Neural cell (in vitro differentiated cells): ENCODE results near the gene PRF1.

Source experiments
- POLR2AphosphoS5 ChIP-seq: IDR thresholded peaks from 2 replicates; pipeline ENCODE4 v1.6.1; 2012
- TF ChIP-seq, protein P1 (sequence below): fragments of 450-650 bp; IDR thresholded peaks from 2 replicates; pipeline ENCODE4 v1.5.1; 2014; ENCODE audit warnings: antibody characterized with exemption, mild to moderate bottlenecking, moderate library complexity; ENCODE audit not compliant: poor library complexity, severe bottlenecking

DNA sequence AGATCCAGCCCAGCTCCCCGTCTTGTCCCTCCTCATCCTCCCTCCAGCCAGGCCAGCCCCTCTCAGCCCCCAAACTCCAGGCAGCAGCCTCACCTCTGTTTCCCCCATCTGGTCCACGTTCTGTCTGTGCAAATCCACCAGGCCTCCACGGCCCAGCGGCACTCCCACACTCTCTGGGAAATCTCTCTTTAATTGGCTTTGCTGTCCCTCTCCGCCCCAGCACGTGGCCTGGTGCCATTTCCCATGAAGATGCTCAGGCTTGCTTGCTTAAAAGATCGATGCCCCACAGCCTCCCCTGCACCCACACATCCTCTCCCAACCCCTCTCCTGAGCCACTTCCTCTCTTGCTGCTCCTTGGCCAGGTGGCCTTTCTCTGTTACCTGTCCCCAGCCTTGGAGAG is 39.3 kb downstream of the PRF1 start:
- TF ChIP-seq, protein P1, sequence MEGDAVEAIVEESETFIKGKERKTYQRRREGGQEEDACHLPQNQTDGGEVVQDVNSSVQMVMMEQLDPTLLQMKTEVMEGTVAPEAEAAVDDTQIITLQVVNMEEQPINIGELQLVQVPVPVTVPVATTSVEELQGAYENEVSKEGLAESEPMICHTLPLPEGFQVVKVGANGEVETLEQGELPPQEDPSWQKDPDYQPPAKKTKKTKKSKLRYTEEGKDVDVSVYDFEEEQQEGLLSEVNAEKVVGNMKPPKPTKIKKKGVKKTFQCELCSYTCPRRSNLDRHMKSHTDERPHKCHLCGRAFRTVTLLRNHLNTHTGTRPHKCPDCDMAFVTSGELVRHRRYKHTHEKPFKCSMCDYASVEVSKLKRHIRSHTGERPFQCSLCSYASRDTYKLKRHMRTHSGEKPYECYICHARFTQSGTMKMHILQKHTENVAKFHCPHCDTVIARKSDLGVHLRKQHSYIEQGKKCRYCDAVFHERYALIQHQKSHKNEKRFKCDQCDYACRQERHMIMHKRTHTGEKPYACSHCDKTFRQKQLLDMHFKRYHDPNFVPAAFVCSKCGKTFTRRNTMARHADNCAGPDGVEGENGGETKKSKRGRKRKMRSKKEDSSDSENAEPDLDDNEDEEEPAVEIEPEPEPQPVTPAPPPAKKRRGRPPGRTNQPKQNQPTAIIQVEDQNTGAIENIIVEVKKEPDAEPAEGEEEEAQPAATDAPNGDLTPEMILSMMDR = no peak
- TF ChIP-seq POLR2AphosphoS5 = no peak
